ENCODE measurements around the gene SCYL1. TPM values are rescaled to one million over a fixed set of nuclear protein-coding genes. Genes with fewer than 3 reads are reported as not detected.

Gene SCYL1
- total and polyA plus RNA-seq, 12 donors: 52.3 to 395 (median 148) TPM

- Histone ChIP-seq H3K9me3 (replicated peaks in 1 of 3) (no peaks in the 10 kb centered on the region), H3K36me3 (replicated peaks in 1 of 2) (peaks cover 0 to 23% of the 10 kb centered on the region in 2 donors), H3K27me3 (no peaks in the 10 kb centered on the region), H3K4me3 (peak overlapping the region; percentile 16 to 63 (median 24)), H3K4me1 (replicated peaks in 1 of 2) (peaks cover 32 to 51% of the 10 kb centered on the region in 2 donors), H3K27ac (peak overlapping the region; percentile 11 to 96 (median 79))
- intact Hi-C loops (cut with DNase I): no loop called here
- 13 to 26% (median 14%) methylated on average over 10 to 26 of the region's 26 CpGs for WGBS, 4 donors
- peak in 3 of 7 donors; percentile 44 to 72 (median 48) for DNase-seq
- no peak for TF ChIP-seq CTCF (IDR thresholded peaks at IDR 0.05)
- TF ChIP-seq POLR2A (IDR thresholded peaks at IDR 0.05): no peak
Observed at GRCh38 chr11:65576232-65576866, 51.5 kb downstream of the SCYL1 start.

GRCh38 chr11:65576867-65577755 lies 52.2 kb downstream of the SCYL1 start:
- Histone ChIP-seq H3K4me1 (replicated peaks in 1 of 2) (peaks cover 25 to 43% of the 10 kb centered on the region in 2 donors), H3K36me3 (replicated peaks in 1 of 2) (peaks cover 0 to 30% of the 10 kb centered on the region in 2 donors), H3K27me3 (no peaks in the 10 kb centered on the region), H3K9me3 (replicated peaks in 1 of 3) (no peaks in the 10 kb centered on the region), H3K4me3 (peak overlapping the region in 2 of 4 donors; percentile 29 to 63), H3K27ac (peak overlapping the region; percentile 11 to 96 (median 79))
- intact Hi-C loops (cut with DNase I): no loop called here
- WGBS, 4 donors: 44 to 51% (median 45%) methylated on average over 10 to 18 of the region's 18 CpGs
- peak in 6 of 7 donors; percentile 72 to 81 (median 79) for DNase-seq
- TF ChIP-seq CTCF (IDR thresholded peaks at IDR 0.05): no peak
- TF ChIP-seq POLR2A (IDR thresholded peaks at IDR 0.05): no peak

- Histone ChIP-seq H3K4me3 (peak overlapping the region in 1 of 4 donors; percentile 63), H3K4me1 (replicated peaks in 1 of 2) (peaks cover 24 to 41% of the 10 kb centered on the region in 2 donors), H3K27me3 (no peaks in the 10 kb centered on the region), H3K36me3 (replicated peaks in 1 of 2) (peaks cover 0 to 30% of the 10 kb centered on the region in 2 donors), H3K27ac (peak overlapping the region in 3 of 5 donors; percentile 71 to 96 (median 94)), H3K9me3 (replicated peaks in 1 of 3) (no peaks in the 10 kb centered on the region)
- WGBS, 4 donors: 53 to 76% (median 59%) methylated on average over 4 to 8 of the region's 8 CpGs
- no peak for DNase-seq
- no peak for TF ChIP-seq CTCF (IDR thresholded peaks at IDR 0.05)
- TF ChIP-seq POLR2A (IDR thresholded peaks at IDR 0.05): no peak
- intact Hi-C loops (cut with DNase I): no loop called here
Observed at GRCh38 chr11:65577756-65578109, 52.9 kb downstream of the SCYL1 start.

GRCh38 chr11:65578134-65578533 lies 53.3 kb downstream of the SCYL1 start:
- 83 to 91% (median 90%) methylated on average over 7 of the region's 7 CpGs for WGBS, 4 donors
- Histone ChIP-seq H3K36me3 (replicated peaks in 1 of 2) (peaks cover 0 to 30% of the 10 kb centered on the region in 2 donors), H3K27ac (peak overlapping the region in 2 of 5 donors; percentile 94 to 96), H3K27me3 (no peaks in the 10 kb centered on the region), H3K4me1 (replicated peaks in 1 of 2) (peaks cover 20 to 39% of the 10 kb centered on the region in 2 donors), H3K9me3 (replicated peaks in 1 of 3) (no peaks in the 10 kb centered on the region), H3K4me3 (no peak overlapping the region)
- TF ChIP-seq CTCF (IDR thresholded peaks at IDR 0.05) (no peak), POLR2A (IDR thresholded peaks at IDR 0.05) (no peak)
- no peak for DNase-seq
- intact Hi-C loops (cut with DNase I): no loop called here
